GM18520 (cell line): ENCODE measurements around the gene RIMKLA.

ENCODE experiments used
- ATAC-seq: cut with Tn5 transposase; IDR thresholded peaks from one replicate; pipeline ENCODE4 v1.9.1; 2021; ENCODE audit not compliant: unreplicated experiment

The RIMKLA gene

GRCh38 chr1:42424201-42424600 lies 43.6 kb downstream of the RIMKLA start:
- no peak for ATAC-seq

- ATAC-seq: no peak
Measured at GRCh38 chr1:42427240-42427639, 46.6 kb downstream of the RIMKLA start.

DNA sequence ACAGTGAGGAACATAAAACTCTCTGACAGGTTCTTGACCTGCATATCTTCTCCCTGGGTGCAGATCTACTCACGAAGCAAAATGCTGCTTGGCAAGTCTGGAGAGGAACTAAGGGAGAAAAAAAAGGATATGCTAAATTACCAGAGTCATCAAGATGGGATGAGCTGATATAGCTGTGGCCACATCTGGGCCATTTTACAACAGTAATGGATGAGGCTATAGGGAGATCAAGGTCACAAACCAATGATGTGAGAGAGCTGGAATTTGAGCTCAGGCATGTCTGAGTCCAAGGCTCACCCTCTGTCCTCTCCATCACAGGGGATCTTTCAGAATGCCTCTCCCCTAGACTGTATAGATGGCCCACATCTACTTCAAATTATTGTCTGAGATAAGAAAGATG lies 49.0 kb downstream of the RIMKLA start:
- no peak for ATAC-seq

DNA sequence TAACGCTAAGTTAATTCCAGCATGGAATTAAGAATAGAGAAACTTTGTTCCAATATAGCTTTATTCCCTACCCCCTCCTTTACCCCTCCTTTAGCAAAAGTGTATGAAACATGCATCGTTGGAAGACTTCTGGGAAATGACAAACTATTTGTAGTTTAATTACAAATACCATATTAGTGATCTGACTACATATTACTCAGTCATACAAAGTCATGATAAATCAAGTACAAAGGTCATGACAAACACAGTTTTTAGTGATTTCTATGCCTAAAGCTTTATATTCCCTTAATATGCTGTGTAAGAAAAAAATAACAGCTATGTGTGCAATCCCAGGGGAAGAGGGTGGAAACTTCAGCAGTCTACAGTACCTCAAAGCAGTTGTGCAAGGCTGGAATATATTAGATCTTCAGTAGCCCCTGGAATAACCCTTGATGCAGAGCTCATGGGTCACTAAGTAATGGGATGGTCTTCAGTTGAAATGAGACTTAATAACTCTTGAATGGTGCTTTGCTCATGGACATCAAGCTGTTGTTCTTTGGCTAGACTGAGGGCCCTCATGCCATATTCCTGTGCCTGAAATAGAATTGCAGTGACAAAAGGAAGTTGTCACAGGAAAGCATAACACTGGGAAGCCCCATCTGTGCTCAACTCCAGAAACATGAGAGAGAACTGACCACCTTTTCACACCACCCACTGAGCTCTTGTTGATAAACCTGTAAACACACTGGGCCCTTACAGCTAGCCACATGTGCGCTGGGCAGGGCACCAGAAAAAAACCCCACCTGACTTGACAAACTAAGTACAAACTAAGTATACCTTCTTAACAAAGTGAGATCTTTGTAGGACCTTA lies 49.9 kb downstream of the RIMKLA start:
- ATAC-seq: no peak

DNA sequence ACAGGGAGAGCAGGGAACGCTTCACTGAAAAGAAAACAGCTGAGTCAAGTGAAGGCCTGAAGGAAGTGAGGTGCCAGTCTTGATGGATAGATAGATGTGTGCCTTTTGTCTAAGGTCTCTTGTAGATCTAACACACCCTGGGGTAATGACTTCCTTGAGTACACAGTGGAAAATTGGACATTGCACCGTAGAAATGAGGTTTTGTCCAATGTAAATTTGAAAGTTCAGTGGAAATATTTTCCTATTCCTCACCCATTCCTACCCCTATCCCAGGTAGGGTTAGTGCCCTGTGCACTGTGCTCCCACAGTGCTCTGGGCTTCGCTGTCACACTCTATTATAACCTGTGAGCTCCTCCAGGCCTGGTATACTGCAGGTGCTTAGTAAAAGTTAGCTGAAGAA lies 50.9 kb downstream of the RIMKLA start:
- no peak for ATAC-seq

GRCh38 chr1:42432714-42433113 lies 52.1 kb downstream of the RIMKLA start:
- ATAC-seq: no peak

DNA sequence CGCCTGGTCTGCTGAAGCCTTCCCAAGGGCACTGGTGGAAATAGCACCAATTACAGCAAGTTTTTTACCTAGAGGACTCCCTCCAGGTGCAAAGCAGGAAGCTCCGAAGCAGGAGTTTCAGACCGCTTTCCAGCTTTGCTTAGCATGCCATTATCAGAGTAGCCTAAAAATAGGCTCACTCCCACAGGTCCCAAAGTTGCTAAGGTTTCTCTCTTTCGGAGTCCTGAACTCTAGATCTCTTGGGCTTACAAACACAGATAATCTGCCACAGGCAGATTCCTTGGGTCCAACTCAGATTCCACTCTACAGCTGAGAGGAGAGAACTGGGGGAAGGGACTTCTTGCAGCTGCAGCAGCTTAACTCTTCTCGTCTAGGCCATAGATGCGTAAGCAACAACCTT lies 52.8 kb downstream of the RIMKLA start:
- ATAC-seq: no peak

GRCh38 chr1:42434340-42434739 lies 53.7 kb downstream of the RIMKLA start:
- ATAC-seq: no peak

- no peak for ATAC-seq
Measured at GRCh38 chr1:42439940-42440339, 59.3 kb downstream of the RIMKLA start.

DNA sequence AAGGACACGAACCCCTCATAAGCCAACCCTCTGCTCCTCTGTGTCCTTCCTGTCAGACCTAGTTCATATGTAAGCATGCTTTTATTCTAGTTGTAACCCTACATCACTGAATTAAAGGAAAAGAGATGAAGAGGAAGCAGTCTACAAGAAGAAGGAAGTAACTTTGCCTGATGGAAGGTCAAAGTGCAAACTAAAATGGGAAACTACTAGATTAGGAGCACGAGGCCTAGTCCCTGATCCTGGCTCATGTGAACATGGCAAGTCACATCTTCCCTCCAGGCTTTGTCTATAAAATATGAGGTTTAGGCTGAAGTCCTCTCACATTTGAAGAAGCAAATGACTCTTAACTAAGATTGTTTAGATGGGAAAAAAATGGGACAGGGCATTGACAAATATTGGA lies 62.1 kb downstream of the RIMKLA start:
- no peak for ATAC-seq

- no peak for ATAC-seq
Measured at GRCh38 chr1:42449256-42449655, 68.7 kb downstream of the RIMKLA start.

- no peak for ATAC-seq
Measured at GRCh38 chr1:42450061-42450460, 69.5 kb downstream of the RIMKLA start.

DNA sequence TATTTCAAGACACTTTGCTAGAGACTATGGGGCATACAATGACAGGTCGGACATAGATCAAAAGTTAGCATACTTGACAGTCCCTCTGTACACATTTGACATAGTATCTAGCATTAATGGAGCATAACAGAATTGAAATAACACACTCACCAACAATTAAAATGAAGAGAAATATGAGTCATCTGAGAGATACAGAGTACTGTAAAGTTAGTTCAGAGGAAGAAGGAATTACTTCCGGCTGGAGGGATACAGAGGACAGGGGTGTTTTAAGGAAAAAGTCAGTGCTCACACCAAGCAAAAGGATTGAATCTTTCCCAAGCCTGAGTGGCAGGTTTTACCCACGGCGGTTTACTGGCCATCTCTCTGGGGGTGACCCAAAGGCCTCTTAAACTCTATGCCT lies 72.8 kb downstream of the RIMKLA start:
- ATAC-seq: no peak

DNA sequence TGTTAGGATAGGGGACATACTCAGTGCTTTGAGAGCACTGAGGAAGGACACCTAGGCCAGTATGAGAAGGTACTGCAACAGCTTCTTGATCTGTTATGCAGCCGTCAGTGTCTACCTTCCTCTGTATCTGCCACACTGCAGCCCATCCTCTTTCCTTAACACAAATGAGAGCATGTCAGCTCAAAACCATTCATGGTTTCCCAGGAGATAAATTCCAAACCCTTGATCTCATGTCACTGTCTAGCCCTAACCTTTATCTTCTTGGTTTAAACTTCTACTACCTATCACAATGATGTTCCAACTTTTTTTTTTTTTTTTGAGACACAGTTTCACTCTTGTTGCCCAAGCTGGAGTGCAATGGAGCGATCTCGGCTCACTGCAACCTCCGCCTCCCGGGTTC lies 73.8 kb downstream of the RIMKLA start:
- no peak for ATAC-seq

DNA sequence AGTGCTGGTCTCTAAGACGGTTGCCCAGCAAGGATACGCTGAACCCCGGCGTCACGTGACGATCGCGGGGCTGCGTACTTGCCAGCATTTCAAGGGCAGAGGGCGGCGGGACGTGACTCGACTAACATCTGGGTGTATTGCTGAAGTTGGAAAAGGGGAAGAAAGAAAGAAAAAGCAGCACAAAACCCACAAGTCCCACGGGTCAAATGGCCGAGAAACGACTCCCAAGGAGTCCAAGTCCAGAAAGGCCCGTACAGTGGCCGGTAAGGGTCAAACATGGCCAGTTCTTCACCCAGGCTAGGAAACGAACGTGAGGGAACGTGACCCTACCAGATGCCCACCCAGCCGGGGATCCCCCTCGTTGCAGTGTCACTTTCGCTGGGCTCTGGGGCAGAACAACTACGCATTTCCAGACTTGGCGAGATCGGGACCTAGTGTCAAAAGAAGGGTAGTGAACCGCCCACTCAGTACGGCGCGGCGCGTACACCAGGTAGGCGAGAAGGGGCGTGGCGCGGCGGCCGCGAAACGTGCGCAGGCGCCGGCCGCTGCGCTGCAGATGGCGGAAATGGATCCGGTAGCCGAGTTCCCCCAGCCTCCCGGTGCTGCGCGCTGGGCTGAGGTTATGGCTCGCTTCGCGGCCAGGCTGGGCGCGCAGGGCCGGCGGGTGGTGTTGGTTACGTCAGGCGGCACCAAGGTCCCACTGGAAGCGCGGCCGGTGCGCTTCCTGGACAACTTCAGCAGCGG lies 75.6 kb downstream of the RIMKLA start, which contains the start of the genes PPCS and ZMYND12:
Gene PPCS, plus strand, starts transcription at position 534 of the 744 bp plus-strand sequence. Its CDS starts 23 bp downstream, at position 557.
Gene ZMYND12, minus strand, starts transcription at position 13 of the 744 bp plus-strand sequence. CDS start 25 bp downstream, outside the sequence.
- peak; percentile 80 for ATAC-seq

GRCh38 chr1:42456754-42457089 lies 76.1 kb downstream of the RIMKLA start:
- peak; percentile 31 for ATAC-seq

- ATAC-seq: no peak
Measured at GRCh38 chr1:42461196-42461595, 80.6 kb downstream of the RIMKLA start.

DNA sequence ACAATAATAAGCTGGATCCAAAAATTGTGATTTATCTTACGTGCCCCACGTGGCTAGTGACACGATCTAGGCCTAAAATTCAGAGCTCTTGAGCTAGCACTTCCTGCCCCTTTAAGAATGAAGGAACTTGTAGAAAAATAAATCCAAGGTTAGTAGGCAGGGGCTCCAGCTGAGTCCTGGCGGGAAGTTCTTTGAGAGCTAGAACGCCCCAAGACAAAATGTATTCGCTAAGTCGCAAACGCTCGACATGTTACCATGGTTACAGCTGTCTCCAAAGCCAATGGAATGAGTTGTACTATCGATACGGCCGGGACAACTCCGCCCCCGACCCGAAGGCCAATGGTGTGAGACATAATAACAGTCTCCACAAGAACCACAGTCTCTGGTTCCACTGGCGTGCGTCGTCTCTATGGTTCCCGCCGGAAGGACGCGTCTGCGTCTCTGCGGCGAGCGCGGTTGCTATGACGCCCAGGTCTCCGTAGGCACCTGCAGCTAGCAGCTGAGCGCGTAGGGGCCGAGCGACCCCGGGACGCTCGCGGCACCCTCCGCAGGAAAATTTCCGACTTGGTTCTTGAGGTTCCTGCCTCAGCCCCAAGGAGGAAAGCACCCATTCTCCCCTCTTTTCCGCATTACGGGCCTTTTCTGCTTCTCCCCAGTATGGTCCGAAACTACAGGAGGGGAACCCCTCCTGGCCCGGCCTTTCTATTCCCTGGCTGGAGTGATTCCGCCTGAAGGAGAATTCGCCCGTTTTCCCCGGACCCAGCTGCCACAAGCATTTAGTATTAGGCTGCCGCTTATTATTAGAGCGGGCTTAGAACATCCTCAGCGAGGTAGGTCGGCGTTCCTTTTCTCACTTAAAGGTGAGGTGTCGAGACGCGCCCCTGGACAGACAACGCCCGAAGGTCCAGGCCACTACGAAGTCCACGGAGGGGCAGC lies 82.5 kb downstream of the RIMKLA start, which contains the start of gene CCDC30:
Gene CCDC30, plus strand, starts transcription at position 459 of the 936 bp plus-strand sequence. CDS start 17,266 bp downstream, outside the sequence.
- ATAC-seq: peak; percentile 96

GRCh38 chr1:42463921-42464320 lies 83.3 kb downstream of the RIMKLA start:
- ATAC-seq: no peak

GRCh38 chr1:42466030-42466429 lies 85.4 kb downstream of the RIMKLA start:
- ATAC-seq: no peak

DNA sequence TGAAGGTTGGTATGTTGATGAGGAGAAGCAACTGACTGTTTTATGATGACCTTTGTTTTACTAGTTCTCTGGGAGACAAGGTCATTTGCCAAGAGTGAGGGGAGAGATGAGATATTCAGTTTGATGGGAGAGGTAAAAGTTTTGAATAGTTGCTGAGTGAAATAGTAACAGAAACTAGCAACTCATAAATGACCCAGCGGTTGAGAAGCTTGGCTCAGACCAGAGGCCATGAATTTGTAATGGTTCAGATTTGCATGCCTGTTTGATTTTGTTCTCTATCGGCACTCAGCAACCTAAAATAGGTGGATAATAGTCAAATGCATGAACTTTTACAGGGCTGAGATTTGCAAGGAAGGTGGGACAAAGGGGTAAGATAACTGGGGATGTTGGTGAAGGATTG lies 89.1 kb downstream of the RIMKLA start:
- peak; percentile 60 for ATAC-seq
